Measurements from ENCODE around the gene SND1.

Gene SND1

GRCh38 chr7:127736511-127736910 is 84.5 kb downstream of the SND1 start:
- no peak for DNase-seq

GRCh38 chr7:127738859-127739258 is 86.9 kb downstream of the SND1 start:
- DNase-seq = no peak

- no peak for DNase-seq
Observed at GRCh38 chr7:127741764-127742375, 89.9 kb downstream of the SND1 start.

- DNase-seq = no peak
Observed at GRCh38 chr7:127745445-127745844, 93.5 kb downstream of the SND1 start.

- DNase-seq = no peak
Observed at GRCh38 chr7:127751062-127751461, 99.1 kb downstream of the SND1 start.

GRCh38 chr7:127751490-127752448 is 99.8 kb downstream of the SND1 start:
- DNase-seq = no peak

GRCh38 chr7:127752829-127753228 is 100.8 kb downstream of the SND1 start:
- DNase-seq = no peak

GRCh38 chr7:127754457-127754856 is 102.5 kb downstream of the SND1 start:
- DNase-seq = no peak

GRCh38 chr7:127755521-127755920 is 103.5 kb downstream of the SND1 start:
- DNase-seq = no peak

GRCh38 chr7:127755965-127756364 is 104.0 kb downstream of the SND1 start:
- no peak for DNase-seq

- DNase-seq = no peak
Observed at GRCh38 chr7:127758105-127758504, 106.1 kb downstream of the SND1 start.

- DNase-seq = no peak
Observed at GRCh38 chr7:127758845-127759244, 106.9 kb downstream of the SND1 start.

- DNase-seq = no peak
Observed at GRCh38 chr7:127759945-127760421, 108.0 kb downstream of the SND1 start.

GRCh38 chr7:127760436-127761031 is 108.5 kb downstream of the SND1 start:
- DNase-seq = no peak

- DNase-seq = no peak
Observed at GRCh38 chr7:127761196-127761595, 109.2 kb downstream of the SND1 start.

GRCh38 chr7:127764681-127765080 is 112.7 kb downstream of the SND1 start:
- DNase-seq = no peak

GRCh38 chr7:127765150-127765549 is 113.2 kb downstream of the SND1 start:
- no peak for DNase-seq

GRCh38 chr7:127766831-127767459 is 115.0 kb downstream of the SND1 start:
- DNase-seq = no peak

GRCh38 chr7:127768241-127768640 is 116.2 kb downstream of the SND1 start:
- no peak for DNase-seq

- DNase-seq = no peak
Observed at GRCh38 chr7:127769137-127769536, 117.1 kb downstream of the SND1 start.

GRCh38 chr7:127769696-127770400 is 117.9 kb downstream of the SND1 start:
- no peak for DNase-seq

GRCh38 chr7:127770885-127771284 is 118.9 kb downstream of the SND1 start:
- DNase-seq = no peak

GRCh38 chr7:127771707-127772106 is 119.7 kb downstream of the SND1 start:
- DNase-seq = no peak

All from stimulated activated CD8-positive, alpha-beta memory T cell treated with anti-CD3 and anti-CD28 coated beads, Interleukin-4, amount 100 ng/mL, for 48 hours (primary cell).